HG02610 (cell line): Measurements from ENCODE around the gene CHST1.

Source experiments
- ATAC-seq: cut with Tn5 transposase; IDR thresholded peaks from one replicate; pipeline ENCODE4 v1.9.1; 2021; ENCODE audit warnings: mild to moderate bottlenecking, moderate library complexity; ENCODE audit not compliant: unreplicated experiment

The CHST1 gene

DNA sequence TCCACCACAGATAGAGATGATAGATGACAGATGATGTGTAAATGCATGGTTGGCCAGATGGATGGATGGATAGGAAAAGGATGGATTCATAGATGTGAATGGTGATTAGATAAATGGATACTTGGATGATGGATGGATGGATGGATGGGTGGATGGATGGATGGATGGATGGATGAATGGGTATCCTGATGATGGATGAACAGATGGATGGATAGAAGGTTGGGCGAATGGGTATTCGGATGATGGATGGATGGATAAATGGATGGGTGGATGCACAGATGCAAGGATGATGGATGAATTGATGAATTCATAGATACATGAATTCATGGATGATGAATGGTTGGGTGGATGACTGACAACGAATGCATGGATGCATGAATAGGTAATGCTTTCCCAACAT is 56.1 kb downstream of the CHST1 start:
- ATAC-seq = no peak

DNA sequence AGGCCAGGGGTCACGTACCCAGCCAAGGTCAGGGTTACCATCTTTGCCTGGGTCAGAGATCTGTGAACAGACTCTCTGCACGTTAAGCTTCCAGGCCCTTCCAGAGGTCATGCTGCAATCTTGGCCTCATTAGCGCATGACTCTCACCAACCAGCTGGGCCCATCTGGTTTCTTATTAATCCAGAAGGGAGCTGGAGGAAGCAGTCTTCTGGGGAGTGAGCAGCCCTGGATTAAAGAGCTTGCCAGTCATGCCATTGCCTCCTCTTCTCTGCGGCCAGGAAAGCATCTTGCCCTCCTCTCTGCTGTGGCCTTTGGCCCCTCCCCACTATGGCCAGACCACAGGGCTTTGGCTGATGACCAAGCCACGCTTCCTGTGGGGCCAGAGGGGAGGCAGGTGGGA is 57.4 kb downstream of the CHST1 start:
- no peak for ATAC-seq

DNA sequence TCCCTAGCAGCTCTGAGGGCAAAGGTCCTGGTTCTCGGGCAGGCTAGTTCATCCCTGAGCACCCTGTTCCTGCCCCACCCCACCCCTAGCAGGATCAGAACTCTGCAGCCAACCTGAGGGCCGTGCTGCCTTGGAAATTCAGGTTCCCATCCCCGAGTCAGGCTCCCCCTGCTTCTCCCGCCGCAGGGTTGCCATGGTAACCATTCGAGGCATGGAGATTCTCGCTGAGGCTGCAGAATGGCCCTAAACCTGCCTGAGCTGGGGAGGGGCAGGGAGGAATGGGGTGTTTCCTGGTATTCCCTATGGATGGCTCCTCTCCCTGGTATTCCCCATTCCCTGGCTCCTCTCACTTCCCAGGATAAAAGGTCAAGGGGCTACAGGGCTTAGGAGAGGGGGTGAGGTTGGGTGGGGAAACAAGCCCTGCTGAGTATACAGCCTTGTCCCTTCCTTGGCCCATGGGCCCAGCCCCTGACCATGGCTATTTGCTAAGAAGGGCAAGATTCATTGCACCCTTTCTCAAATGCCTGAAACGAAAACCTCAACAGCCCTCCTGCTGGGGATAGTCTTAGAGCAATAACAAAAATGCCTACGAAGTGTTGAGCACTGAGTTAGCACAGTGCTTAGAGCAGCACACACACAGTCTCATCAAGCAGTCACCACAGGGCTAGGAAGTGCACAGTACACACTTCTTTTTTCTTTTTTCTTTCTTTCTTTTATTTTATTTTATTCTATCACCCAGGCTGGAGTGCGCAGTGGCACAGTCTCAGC is 58.7 kb downstream of the CHST1 start:
- ATAC-seq = no peak

DNA sequence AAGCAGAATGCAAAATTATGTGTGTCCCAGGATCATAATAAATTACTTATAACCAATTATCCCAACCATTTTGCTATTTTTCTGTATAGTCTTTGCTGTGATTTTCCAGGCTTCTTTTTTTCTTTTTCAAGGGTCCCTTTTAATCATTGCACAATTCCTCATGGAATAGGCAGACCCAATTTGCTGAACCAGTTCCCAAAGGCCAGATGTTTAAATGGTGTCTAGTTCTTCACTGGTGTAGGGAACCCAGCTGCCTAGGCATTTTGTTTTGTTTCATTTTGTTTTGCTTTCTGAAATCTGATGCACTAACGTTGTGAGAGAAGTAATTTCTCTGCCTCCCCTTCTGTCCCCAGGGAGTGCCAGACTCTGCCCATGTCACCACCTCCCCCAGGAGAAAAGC is 60.4 kb downstream of the CHST1 start:
- ATAC-seq = no peak

DNA sequence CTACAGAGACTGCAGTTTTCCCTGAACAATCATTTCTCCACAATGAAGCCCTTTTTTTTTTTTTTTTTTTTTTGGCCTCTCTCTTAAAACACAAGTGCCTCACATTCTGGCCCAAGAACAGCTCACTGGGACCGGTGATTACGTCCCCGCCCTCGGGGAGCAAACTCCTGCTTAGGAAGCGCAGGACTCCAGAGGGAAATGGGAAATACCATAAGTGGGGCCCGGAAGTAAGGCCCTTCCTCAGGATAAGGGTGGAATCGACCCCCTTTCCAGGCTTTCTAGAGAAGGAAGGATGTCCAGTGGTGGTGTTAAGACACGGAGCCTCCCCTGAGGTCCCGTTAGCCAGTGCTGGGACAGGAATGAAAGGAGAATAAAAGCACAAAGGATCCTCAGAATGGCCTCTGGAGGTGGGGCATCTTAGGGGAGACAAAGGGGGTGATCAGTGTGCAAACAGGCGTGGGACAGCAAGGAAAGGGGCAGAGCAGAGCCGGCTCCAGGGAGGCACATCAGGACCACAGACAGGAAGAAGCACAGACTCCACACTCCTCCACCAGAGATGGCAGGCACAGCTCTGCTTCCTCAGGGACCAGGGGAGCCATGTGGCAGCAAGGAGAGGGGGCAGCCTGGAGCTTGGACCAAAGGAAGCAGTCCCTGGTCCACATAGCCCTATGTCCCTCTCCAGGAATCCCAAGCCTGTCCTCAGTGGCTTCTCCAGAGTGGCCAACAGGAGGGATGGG is 61.3 kb downstream of the CHST1 start:
- ATAC-seq = no peak

DNA sequence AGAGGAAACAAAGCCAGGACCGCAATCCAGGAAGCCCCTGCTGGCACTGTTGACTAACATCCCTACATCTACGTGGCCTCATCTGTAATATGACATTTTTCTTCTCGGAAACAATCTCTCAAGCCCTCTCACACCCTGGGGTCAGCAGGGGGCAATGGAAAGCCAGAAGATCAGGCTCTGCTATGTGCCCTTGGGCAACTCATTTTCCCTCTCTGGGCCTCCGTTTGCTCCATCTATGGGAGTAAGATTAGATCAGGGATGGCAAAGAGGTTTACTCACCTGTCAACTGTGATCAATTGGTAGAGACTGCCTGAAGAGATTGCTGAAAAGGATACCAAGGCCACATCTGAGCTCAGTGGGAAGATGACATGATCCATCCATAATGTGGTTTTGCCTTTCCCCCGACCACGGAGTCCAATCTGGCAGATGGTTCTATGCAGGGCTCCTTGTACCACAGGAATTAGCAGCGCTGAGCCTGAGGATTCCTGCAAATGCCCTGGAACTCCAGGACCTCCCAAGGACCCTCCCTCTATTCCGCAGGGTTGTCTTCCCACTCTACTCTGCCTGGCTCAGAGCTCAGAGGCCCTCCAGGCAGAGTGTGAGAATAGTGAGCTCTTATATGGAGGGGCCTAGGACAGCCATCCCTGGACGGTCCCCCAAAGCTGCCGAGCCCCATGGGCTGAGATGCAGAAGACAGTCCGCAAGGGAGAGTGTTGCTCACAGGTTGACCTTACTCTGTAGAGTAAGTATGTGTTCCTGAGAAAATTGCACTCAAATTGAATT is 66.1 kb downstream of the CHST1 start:
- no peak for ATAC-seq
